GM23248 (cell line): ENCODE data around the gene CEP350.

Source experiments
- EZH2 ChIP-seq: fragments of 200-600 bp; sonication (generic); IDR thresholded peaks from 2 replicates; pipeline ENCODE4 v1.6.1; 2018; ENCODE audit warnings: antibody characterized with exemption, mild to moderate bottlenecking; ENCODE audit not compliant: insufficient read depth, poor library complexity, severe bottlenecking
- EZH2phosphoT487 ChIP-seq: fragments of 200-600 bp; sonication (generic); IDR thresholded peaks from 2 replicates; pipeline ENCODE4 v1.6.1; 2018; ENCODE audit warnings: antibody characterized with exemption, moderate library complexity, mild to moderate bottlenecking, low read depth; ENCODE audit not compliant: insufficient read depth

DNA sequence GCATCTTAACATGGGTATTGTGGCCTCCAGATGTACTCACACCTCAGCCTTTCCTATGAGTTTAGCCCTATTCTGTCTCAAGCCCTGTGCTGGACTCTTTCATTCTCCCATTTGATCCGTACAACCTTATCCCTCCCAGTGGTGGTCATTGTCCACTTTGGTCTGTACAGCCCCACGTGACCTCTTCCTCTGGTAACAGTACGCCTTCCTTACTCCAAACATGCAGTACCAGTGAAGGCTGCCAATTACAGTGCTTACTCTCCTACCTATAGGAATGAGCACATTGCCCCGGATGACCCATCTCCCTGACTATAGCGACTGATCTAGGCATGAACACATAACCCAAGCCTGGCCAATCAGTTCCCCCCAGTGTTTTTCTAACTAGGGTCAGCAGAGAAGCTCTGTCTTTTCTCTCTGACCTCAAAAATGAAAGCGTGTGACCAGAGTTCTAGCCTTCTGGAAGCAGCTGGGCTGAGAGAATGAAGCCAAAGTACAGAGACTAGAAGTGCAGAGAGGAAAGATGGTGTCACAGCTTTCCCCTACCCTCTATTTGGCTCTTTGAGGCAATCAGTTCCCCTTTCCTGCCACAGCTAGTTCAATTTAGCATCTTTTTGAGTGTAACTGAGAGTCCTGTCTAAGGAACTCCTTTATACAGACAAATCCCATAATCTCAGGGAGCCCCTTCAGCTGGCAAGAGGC, 190.2 kb downstream of the CEP350 start:
- TF ChIP-seq EZH2 (no peak), EZH2phosphoT487 (no peak)
